ENCODE data around the gene NAT8L.

The NAT8L gene

GRCh38 chr4:2058264-2059045, 672 bp upstream of the NAT8L start:
- H3K4me3 Mint-ChIP-seq, result peak overlapping the region in 1 of 3 experiments; percentile 40
- peaks cover 4% of the 10 kb centered on the region for H3K4me1 Mint-ChIP-seq
- H3K9me3 Mint-ChIP-seq, result peaks cover 2% of the 10 kb centered on the region
- H3K36me3 Mint-ChIP-seq (ENCODE audit: low read depth), result no peaks in the 10 kb centered on the region
- peaks cover 47% of the 10 kb centered on the region for H3K27me3 Mint-ChIP-seq (ENCODE audit: low read depth)
- no peak overlapping the region for H3K27ac Mint-ChIP-seq
- TF ChIP-seq, protein P1, sequence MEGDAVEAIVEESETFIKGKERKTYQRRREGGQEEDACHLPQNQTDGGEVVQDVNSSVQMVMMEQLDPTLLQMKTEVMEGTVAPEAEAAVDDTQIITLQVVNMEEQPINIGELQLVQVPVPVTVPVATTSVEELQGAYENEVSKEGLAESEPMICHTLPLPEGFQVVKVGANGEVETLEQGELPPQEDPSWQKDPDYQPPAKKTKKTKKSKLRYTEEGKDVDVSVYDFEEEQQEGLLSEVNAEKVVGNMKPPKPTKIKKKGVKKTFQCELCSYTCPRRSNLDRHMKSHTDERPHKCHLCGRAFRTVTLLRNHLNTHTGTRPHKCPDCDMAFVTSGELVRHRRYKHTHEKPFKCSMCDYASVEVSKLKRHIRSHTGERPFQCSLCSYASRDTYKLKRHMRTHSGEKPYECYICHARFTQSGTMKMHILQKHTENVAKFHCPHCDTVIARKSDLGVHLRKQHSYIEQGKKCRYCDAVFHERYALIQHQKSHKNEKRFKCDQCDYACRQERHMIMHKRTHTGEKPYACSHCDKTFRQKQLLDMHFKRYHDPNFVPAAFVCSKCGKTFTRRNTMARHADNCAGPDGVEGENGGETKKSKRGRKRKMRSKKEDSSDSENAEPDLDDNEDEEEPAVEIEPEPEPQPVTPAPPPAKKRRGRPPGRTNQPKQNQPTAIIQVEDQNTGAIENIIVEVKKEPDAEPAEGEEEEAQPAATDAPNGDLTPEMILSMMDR (IDR thresholded peaks at IDR 0.05; ENCODE audit: unreplicated experiment in 3 of 3), result no peak

DNA sequence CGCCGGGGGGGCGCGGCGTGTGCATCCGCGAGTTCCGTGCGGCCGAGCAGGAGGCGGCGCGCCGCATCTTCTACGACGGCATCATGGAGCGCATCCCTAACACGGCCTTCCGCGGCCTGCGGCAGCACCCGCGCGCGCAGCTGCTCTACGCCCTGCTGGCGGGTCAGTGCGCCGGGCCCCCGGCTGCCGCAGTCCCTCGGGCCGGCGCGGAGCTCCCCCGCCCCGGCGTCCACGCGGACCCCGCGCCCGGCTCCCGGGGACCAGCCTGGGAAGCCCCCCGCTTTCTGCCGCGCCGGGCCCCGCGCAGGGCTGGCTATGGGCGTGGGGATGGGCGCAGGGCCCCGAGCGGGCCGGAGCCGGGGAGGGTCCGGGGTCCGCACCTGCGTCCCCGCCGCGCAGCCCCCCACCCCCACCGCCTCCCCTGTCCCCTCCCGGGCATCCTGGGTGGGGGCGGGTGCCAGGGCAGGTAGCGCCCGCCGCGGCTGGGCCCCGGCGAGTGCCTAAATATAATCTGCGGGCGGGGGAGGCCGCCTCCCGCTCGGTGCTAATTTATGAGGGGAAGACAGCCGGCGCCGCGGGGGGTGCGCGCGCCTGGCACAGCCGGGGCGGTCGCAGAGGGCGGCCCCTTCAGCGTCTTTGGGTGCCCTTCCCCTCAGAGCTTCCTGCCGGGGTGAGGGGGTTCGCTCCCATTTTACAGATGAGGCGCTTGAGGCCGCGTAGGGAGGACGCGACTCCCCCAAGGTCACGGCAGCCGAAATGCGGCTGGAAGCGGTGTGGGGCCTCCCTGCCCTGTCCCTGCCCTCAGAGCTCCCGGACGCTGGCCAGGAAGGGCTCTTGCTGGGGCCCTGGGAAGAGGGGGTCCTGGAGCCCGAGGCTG, 837 bp downstream of the NAT8L start:
- Mint-ChIP-seq H3K36me3 (ENCODE audit: low read depth) (no peaks in the 10 kb centered on the region), H3K27ac (no peak overlapping the region), H3K9me3 (no peaks in the 10 kb centered on the region)

DNA sequence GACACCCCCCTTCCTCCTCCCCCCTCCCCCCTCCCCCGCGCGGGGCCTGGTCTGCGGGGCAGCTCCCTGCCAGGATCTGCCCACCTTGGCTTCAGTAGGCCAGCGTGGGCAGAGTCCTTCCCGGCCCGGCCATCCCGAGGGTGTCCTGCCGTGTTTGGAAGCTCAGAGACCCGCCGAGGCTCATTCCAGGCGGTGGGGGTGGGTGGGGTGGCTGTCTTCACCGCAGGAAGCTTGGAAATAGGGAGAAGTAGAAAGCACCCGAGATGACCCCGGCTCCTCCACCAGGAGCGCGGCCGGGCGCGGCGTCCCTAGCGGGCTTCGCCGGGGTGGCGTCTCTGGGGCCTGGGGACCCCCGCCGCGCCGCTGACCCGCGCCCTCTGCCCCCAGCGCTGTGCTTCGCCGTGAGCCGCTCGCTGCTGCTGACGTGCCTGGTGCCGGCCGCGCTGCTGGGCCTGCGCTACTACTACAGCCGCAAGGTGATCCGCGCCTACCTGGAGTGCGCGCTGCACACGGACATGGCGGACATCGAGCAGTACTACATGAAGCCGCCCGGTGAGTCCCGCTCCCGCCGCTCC, 1.6 kb downstream of the NAT8L start:
- TF ChIP-seq, protein P1 (IDR thresholded peaks at IDR 0.05; ENCODE audit: unreplicated experiment in 3 of 3), result no peak
- Mint-ChIP-seq H3K36me3 (ENCODE audit: low read depth) (no peaks in the 10 kb centered on the region), H3K4me3 (peak overlapping the region; percentile 39 to 70 (median 59)), H3K9me3 (no peaks in the 10 kb centered on the region), H3K27me3 (ENCODE audit: low read depth) (peaks cover 32% of the 10 kb centered on the region), H3K4me1 (peaks cover 4% of the 10 kb centered on the region), H3K27ac (no peak overlapping the region)

More for the DNA sequence above, 837 bp downstream of the NAT8L start:
- TF ChIP-seq, protein P1 (IDR thresholded peaks at IDR 0.05; ENCODE audit: unreplicated experiment in 3 of 3), result no peak
- peaks cover 4% of the 10 kb centered on the region for H3K4me1 Mint-ChIP-seq
- peak overlapping the region in 1 of 3 experiments; percentile 46 for H3K4me3 Mint-ChIP-seq
- H3K27me3 Mint-ChIP-seq (ENCODE audit: low read depth), result peaks cover 39% of the 10 kb centered on the region

DNA sequence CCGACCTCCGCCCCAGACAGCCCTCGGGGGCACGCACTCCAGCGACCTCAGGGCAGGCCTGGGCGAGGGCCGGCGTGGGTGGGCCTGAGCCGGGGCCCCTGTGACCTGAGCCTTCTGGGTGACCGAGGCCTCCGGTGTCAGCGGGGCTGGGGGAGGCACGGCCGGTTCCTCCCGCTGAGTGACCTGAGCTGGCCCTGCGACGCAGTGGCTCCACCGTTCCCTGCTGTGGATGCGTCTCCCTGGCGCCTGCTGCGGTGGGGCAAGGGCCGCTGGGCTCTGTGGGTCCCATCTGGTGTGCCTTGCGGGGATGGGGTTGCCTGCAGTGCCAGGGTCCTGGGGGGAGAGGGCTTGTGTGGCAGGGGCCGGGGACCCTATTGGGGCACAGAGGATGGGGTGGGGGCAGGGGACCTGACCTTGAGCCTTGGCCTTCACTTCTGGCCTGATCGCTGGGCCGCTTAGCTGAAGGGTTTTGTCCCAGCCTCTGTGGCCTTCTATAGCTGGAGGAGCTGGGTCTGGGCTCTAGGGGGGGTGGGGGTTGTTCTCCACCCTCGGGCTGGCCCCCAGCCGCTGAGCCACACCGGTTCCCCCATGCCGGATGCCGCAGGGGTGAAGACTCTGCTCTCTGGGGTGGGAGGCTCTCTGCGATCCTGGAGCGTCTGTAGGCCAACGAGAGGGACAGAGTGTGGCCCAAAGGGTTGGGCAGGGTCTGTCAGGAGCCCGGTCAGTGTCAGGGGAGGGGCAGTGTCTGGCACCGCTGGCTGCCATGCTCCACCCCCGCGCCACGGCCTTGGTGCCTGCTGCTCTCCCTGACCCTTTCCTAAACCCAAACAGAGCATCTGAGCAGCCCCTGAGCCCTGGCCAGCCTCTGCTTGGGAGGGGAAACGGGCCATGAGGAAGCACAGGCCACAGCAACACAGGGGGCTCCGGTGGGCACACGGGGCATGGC, 2.3 kb downstream of the NAT8L start:
- H3K27ac Mint-ChIP-seq, result no peak overlapping the region
- H3K9me3 Mint-ChIP-seq, result no peaks in the 10 kb centered on the region
- no peaks in the 10 kb centered on the region for H3K36me3 Mint-ChIP-seq (ENCODE audit: low read depth)
- peak overlapping the region; percentile 20 to 51 (median 32) for H3K4me3 Mint-ChIP-seq
- TF ChIP-seq, protein P1 (IDR thresholded peaks at IDR 0.05; ENCODE audit: unreplicated experiment in 3 of 3), result no peak
- peaks cover 4% of the 10 kb centered on the region for H3K4me1 Mint-ChIP-seq
- H3K27me3 Mint-ChIP-seq (ENCODE audit: low read depth), result peaks cover 24% of the 10 kb centered on the region

DNA sequence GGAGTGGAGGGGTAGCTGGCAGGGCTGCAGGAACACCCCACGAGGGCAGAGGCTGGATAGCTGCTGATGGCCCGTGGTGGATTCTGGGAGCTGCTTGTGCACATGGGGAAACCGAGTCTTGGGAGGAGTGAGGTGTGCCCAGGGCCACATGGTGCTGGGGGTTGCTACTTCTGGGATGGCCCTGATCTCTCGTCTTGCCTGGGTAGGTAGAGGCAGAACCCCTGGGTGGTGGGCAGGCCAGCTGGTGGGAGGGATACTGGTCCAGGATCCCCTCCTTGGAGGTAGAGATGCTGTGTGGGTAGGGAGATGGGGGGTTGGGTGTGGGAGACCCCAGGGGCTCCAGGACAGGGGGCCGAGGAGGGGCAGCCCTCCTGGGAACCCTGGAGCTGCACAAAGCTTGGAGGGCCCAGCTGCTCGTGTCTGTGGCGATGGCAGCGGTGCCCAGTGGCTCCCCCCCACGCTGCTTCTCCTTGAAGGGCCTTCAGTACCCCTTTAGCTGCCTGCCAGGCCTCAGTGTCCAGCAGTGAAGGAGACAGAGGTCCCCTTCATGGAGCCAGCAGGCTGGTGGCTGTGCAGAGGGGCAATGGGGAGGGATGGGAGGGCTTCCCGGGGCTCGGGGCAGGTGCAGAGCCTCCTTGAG, 3.2 kb downstream of the NAT8L start:
- Mint-ChIP-seq H3K9me3 (no peaks in the 10 kb centered on the region), H3K36me3 (ENCODE audit: low read depth) (no peaks in the 10 kb centered on the region), H3K4me1 (peaks cover 4% of the 10 kb centered on the region), H3K27ac (no peak overlapping the region), H3K27me3 (ENCODE audit: low read depth) (peaks cover 16% of the 10 kb centered on the region), H3K4me3 (peak overlapping the region in 1 of 3 experiments; percentile 20)
- TF ChIP-seq, protein P1 (IDR thresholded peaks at IDR 0.05; ENCODE audit: unreplicated experiment in 3 of 3), result no peak
